Heart left ventricle (tissue), 13 donors: ENCODE data around the gene MACF1.

Experiments used
- POLR2A ChIP-seq, 2 donors: fragments of 450-650 bp; IDR thresholded peaks; one replicate each; pipeline ENCODE4 v1.6.1; 2017; ENCODE audit warnings: antibody characterized with exemption in 2 of 2, mild to moderate bottlenecking in 2 of 2, moderate library complexity in 2 of 2
- TF ChIP-seq, protein P1 (sequence below), 12 donors: fragments of 200-600 bp; sonication (generic) in 4 of 12; IDR thresholded peaks; one replicate each; pipeline versions ENCODE4 v1.5.0 to v1.8.0; 2018 to 2022; ENCODE audit warnings: antibody characterized with exemption in 12 of 12, mild to moderate bottlenecking in 5 of 12
- donor health status: ischemic (EF 13 %, LVEDD 7.1; RV severe dilation, severe dysfunction).
- donor health status: DM: no; HTN: yes; CAD: no.
- donor health status: DM: no; HTN: no; CAD: no.
- donor health status: ischemic (EF 25% LVEDD 6.9; RV normal size, moderate dysfunction).
- donor health status: ischemic (EF 25% LVEDD 5.7; RV mildly dilated, moderate dysfunction).
- donor health status: ischemic (EF 35%, LVEDD 5.7; RV mildly dilated, moderate dysfunction).
- donor health status: nonischemic (EF 11% LVEDD 7.7; RV severe dilation, severe dysfunction).
- donor health status: DM: yes; HTN: yes; CAD: no.
- donor health status: PGD.
- donor health status: ischemic (EF 29% LVEDD 5.4; RV normal size, mild dysfunction).
- donor health status: nonischemic (EF 23%, LVEDD 6.1; RV moderate dilation, normal function).

GRCh38 chr1:39396671-39397070 lies 192.2 kb downstream of the MACF1 start:
- TF ChIP-seq POLR2A (IDR thresholded peaks at IDR 0.05) = no peak
- TF ChIP-seq, protein P1, sequence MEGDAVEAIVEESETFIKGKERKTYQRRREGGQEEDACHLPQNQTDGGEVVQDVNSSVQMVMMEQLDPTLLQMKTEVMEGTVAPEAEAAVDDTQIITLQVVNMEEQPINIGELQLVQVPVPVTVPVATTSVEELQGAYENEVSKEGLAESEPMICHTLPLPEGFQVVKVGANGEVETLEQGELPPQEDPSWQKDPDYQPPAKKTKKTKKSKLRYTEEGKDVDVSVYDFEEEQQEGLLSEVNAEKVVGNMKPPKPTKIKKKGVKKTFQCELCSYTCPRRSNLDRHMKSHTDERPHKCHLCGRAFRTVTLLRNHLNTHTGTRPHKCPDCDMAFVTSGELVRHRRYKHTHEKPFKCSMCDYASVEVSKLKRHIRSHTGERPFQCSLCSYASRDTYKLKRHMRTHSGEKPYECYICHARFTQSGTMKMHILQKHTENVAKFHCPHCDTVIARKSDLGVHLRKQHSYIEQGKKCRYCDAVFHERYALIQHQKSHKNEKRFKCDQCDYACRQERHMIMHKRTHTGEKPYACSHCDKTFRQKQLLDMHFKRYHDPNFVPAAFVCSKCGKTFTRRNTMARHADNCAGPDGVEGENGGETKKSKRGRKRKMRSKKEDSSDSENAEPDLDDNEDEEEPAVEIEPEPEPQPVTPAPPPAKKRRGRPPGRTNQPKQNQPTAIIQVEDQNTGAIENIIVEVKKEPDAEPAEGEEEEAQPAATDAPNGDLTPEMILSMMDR (IDR thresholded peaks at IDR 0.05) = no peak
